SK-N-SH (cell line): ENCODE results near the gene ACIN1. TPM values are rescaled to one million over a fixed set of nuclear protein-coding genes. Genes with fewer than 3 reads are reported as not detected.

Experiments
- CTCF ChIA-PET: fragments of 300-600, 350-600 bp; formaldehyde crosslinking; extraction: SDS; loops from one replicate; lab custom pipeline; 2021; lab: Yijun Ruan, JAX
- POLR2A ChIA-PET: fragments of 350-600 bp; sonication (Branson Sonifier 250); formaldehyde crosslinking; extraction: SDS; loops from one replicate; lab custom pipeline; 2020; ENCODE audit warnings: antibody characterized with exemption, inconsistent platforms; lab: Yijun Ruan, JAX
- DNase-seq: peaks from one replicate; pipeline ENCODE4 v3.0.0; 2012
- H2AFZ ChIP-seq: fragments of 200-600 bp; sonication (generic); 2 replicates; pipeline ENCODE4 v1.8.1; 2016; ENCODE audit warnings: antibody characterized with exemption, mild to moderate bottlenecking, low read depth
- H3F3A ChIP-seq: fragments of 200-600 bp; sonication (generic); replicated peaks from 2 replicates; pipeline ENCODE3; 2016; ENCODE audit warnings: antibody characterized with exemption, mild to moderate bottlenecking; ENCODE audit not compliant: insufficient read depth
- H3K27ac ChIP-seq, 2 experiments: fragments of 200-500 bp in 1 of 2; fragments of 200-600 bp in 1 of 2; sonication (Bioruptor generic) in 1 of 2; sonication (generic), shearing (Covaris generic) in 1 of 2; 2 replicates each; pipeline versions ENCODE4 v1.5.1 to v1.6.1; 2014 to 2016; ENCODE audit warnings: low read depth in 2 of 2, inconsistent platforms in 1 of 2, low read length in 1 of 2, mild to moderate bottlenecking in 1 of 2, mixed read lengths in 1 of 2
- H3K27me3 ChIP-seq: fragments of 200-600 bp; sonication (generic), shearing (Covaris generic); 2 replicates; pipeline ENCODE4 v1.6.1; 2016; ENCODE audit warnings: mixed run types; ENCODE audit not compliant: insufficient read depth
- H3K36me3 ChIP-seq, 2 experiments: fragments of 200-500 bp in 1 of 2; fragments of 200-600 bp in 1 of 2; sonication (Bioruptor generic) in 1 of 2; sonication (generic) in 1 of 2; replicated peaks in 1 of 2; 2 replicates each; pipeline versions ENCODE3 to v1.5.1; 2014 to 2016; ENCODE audit warnings: low read length in 1 of 2, mild to moderate bottlenecking in 1 of 2; ENCODE audit not compliant: insufficient read depth in 2 of 2, control insufficient read depth in 1 of 2
- H3K4me1 ChIP-seq, 2 experiments: fragments of 200-500 bp in 1 of 2; fragments of 200-600 bp in 1 of 2; sonication (Bioruptor generic) in 1 of 2; sonication (generic), shearing (Covaris generic) in 1 of 2; 2 replicates each; pipeline versions ENCODE4 v1.5.1 to v1.6.1; 2014 to 2016; ENCODE audit warnings: low read depth in 1 of 2, low read length in 1 of 2, mixed run types in 1 of 2; ENCODE audit not compliant: insufficient read depth in 2 of 2, control insufficient read depth in 1 of 2
- H3K4me2 ChIP-seq: fragments of 200-600 bp; sonication (generic), shearing (Covaris generic); 2 replicates; pipeline ENCODE4 v1.6.1; 2017; ENCODE audit warnings: mixed run types
- H3K4me3 ChIP-seq, 2 experiments: fragments of 200-500 bp in 1 of 2; fragments of 200-600 bp in 1 of 2; sonication (Bioruptor generic) in 1 of 2; sonication (generic), shearing (Covaris generic) in 1 of 2; 2 replicates each; pipeline versions ENCODE4 v1.5.1 to v1.8.1; 2014 to 2016; ENCODE audit warnings: low read depth in 2 of 2, inconsistent platforms in 1 of 2, low read length in 1 of 2, mild to moderate bottlenecking in 1 of 2, mixed read lengths in 1 of 2, moderate library complexity in 1 of 2
- H3K79me2 ChIP-seq: fragments of 200-600 bp; sonication (generic); 2 replicates; pipeline ENCODE4 v1.8.1; 2017; ENCODE audit warnings: mild to moderate bottlenecking; ENCODE audit not compliant: insufficient read depth
- H3K9ac ChIP-seq: fragments of 200-600 bp; sonication (generic); 2 replicates; pipeline ENCODE4 v1.6.1; 2017; ENCODE audit warnings: mixed run types
- H3K9me2 ChIP-seq: fragments of 200-600 bp; sonication (generic); 2 replicates; pipeline ENCODE4 v1.6.1; 2017; ENCODE audit warnings: mixed run types
- H3K9me3 ChIP-seq: fragments of 200-600 bp; sonication (generic); 2 replicates; pipeline ENCODE4 v1.6.1; 2017; ENCODE audit warnings: mixed run types, mild to moderate bottlenecking, moderate library complexity
- H4K20me1 ChIP-seq: fragments of 200-600 bp; sonication (generic); 2 replicates; pipeline ENCODE4 v1.6.1; 2017; ENCODE audit warnings: mild to moderate bottlenecking, mixed run types; ENCODE audit not compliant: insufficient read depth
- CHD2 ChIP-seq: fragments of 150-350 bp; IDR thresholded peaks from 2 replicates; pipeline ENCODE4 v1.6.1; 2018; ENCODE audit warnings: low read length; ENCODE audit not compliant: partially characterized antibody
- ELF1 ChIP-seq: IDR thresholded peaks from 2 replicates; pipeline ENCODE4 v1.4.0; 2012
- EP300 ChIP-seq, 2 experiments: IDR thresholded peaks; 2 replicates each; pipeline versions ENCODE4 v1.4.0 to v1.6.1; 2012; ENCODE audit warnings: borderline replicate concordance in 1 of 2, low read depth in 1 of 2, low read length in 1 of 2
- EZH2phosphoT487 ChIP-seq: fragments of 200-600 bp; sonication (generic); IDR thresholded peaks from 2 replicates; pipeline ENCODE4 v1.6.1; 2017; ENCODE audit warnings: low read depth, mixed run types, mild to moderate bottlenecking, antibody characterized with exemption, moderate library complexity, borderline replicate concordance
- FOXJ3 ChIP-seq: sonication (generic); formaldehyde crosslinking; IDR thresholded peaks from 2 replicates; pipeline ENCODE4 v1.5.1; 2020; ENCODE audit warnings: mild to moderate bottlenecking, missing genetic modification reagents
- FOXM1 ChIP-seq: IDR thresholded peaks from 2 replicates; pipeline ENCODE4 v1.4.0; 2012; ENCODE audit warnings: low read depth, mild to moderate bottlenecking
- GATA2 ChIP-seq: sonication (generic); formaldehyde crosslinking; IDR thresholded peaks from 2 replicates; pipeline ENCODE4 v1.5.0; 2020; ENCODE audit warnings: mild to moderate bottlenecking, missing genetic modification reagents
- MAX ChIP-seq: IDR thresholded peaks from 2 replicates; pipeline ENCODE4 v1.4.0; 2012; ENCODE audit warnings: low read depth
- MEF2A ChIP-seq: IDR thresholded peaks from 2 replicates; pipeline ENCODE4 v1.4.0; 2012; ENCODE audit warnings: low read depth, borderline replicate concordance
- MXI1 ChIP-seq: IDR thresholded peaks from 2 replicates; pipeline ENCODE4 v1.6.1; 2012; ENCODE audit warnings: mild to moderate bottlenecking, low read depth, low read length, improper control_type of control experiment
- NFIC ChIP-seq: IDR thresholded peaks from 2 replicates; pipeline ENCODE4 v1.4.0; 2012; ENCODE audit warnings: borderline replicate concordance
- PBX3 ChIP-seq: IDR thresholded peaks from 2 replicates; pipeline ENCODE4; 2012
- RAD21 ChIP-seq: IDR thresholded peaks from 2 replicates; pipeline ENCODE4 v1.6.1; 2012; ENCODE audit warnings: mild to moderate bottlenecking, low read length
- RFX5 ChIP-seq: IDR thresholded peaks from 2 replicates; pipeline ENCODE4 v1.6.1; 2012; ENCODE audit warnings: mild to moderate bottlenecking, improper control_type of control experiment, low read length
- SMC3 ChIP-seq: IDR thresholded peaks from 2 replicates; pipeline ENCODE4 v1.6.1; 2012; ENCODE audit warnings: low read depth, low read length, improper control_type of control experiment
- TAF1 ChIP-seq: IDR thresholded peaks from 2 replicates; pipeline ENCODE4 v1.6.1; 2012; ENCODE audit warnings: low read depth, mild to moderate bottlenecking, low read length, moderate library complexity, borderline replicate concordance
- TCF12 ChIP-seq: IDR thresholded peaks from 2 replicates; pipeline ENCODE4 v1.4.0; 2012
- TEAD4 ChIP-seq: IDR thresholded peaks from 2 replicates; pipeline ENCODE4 v1.4.0; 2012; ENCODE audit warnings: mild to moderate bottlenecking, borderline replicate concordance; ENCODE audit not compliant: insufficient read depth
- YY1 ChIP-seq: IDR thresholded peaks from 2 replicates; pipeline ENCODE4 v1.4.0; 2012; ENCODE audit warnings: low read depth, mild to moderate bottlenecking
- WGBS: methylation state at CpG from one replicate; pipeline ENCODE4 v1.1.6; 2017; ENCODE audit warnings: low lambda C conversion rate; 5-methylcytosine and 5-hydroxymethylcytosine counted together
- polyA plus RNA-seq, 3 experiments: library from polyadenylated mRNA; depleted of rRNA; stranded (reverse); fragments of >200 nt; gene quantifications; 2 replicates each; pipeline ENCODE4 v1.2.3, GENCODE V29; 2012
- TF ChIP-seq, protein P1 (sequence below): IDR thresholded peaks from 2 replicates; pipeline ENCODE4 v1.4.0; 2012; ENCODE audit warnings: low read depth, borderline replicate concordance
- TF ChIP-seq, protein P2 (sequence below): fragments of 200-600 bp; sonication (generic); IDR thresholded peaks from 2 replicates; pipeline ENCODE4 v1.6.1; 2017; ENCODE audit warnings: antibody characterized with exemption, mild to moderate bottlenecking, moderate library complexity

ACIN1 gene
- polyA plus RNA-seq, 1 of the 3 experiments (the other 2 are of a cell fraction), result 159 TPM

GRCh38 chr14:23035303-23036144 is 59.4 kb downstream of the ACIN1 start:
- Histone ChIP-seq H3K79me2 (peaks cover 40% of the 10 kb centered on the region), H3K9me3 (no peaks in the 10 kb centered on the region), H3K27ac (peak overlapping the region; percentile 94 to 96), H3K4me1 (peaks cover 9 to 16% of the 10 kb centered on the region in 2 experiments; a peak in 3 of 4 replicates), H3K27me3 (no peaks in the 10 kb centered on the region), H2AFZ (peak overlapping the region; percentile 80), H3K4me3 (peak overlapping the region in 1 of 2 experiments; percentile 72; a peak in 2 of 4 replicates), H3K4me2 (peak overlapping the region; percentile 91; the same call in 1 of the 2 replicates), H3F3A (peaks cover 4% of the 10 kb centered on the region), H3K9ac (no peak overlapping the region; the same call in 1 of the 2 replicates), H4K20me1 (no peaks in the 10 kb centered on the region), H3K9me2 (no peaks in the 10 kb centered on the region), H3K36me3 (peaks cover 14 to 30% of the 10 kb centered on the region in 2 experiments)
- no peak for TF ChIP-seq TEAD4
- 0 out of 4 replicates have a peak, but pooled peaks of 1 of the 2 experiments have one; percentile 20 for TF ChIP-seq EP300 (IDR thresholded peaks at IDR 0.05; ENCODE audit: borderline replicate concordance in 1 of 2, low read depth in 1 of 2, low read length in 1 of 2)
- 73% methylated on average over 14 of the region's 14 CpGs for WGBS
- DNase-seq, result no peak
- CTCF ChIA-PET, result interaction anchor here (0.6 to 2.1 kb wide), 6 partner anchors 20 to 69 kb away, joined by 3 to 7 read pairs (median 5); no protein-coding TSS in a partner anchor
- POLR2A ChIA-PET, result interaction anchor here (1.0 to 1.2 kb wide), 3 partner anchors 18 to 28 kb away, joined by 3 read pairs; no protein-coding TSS in a partner anchor

DNA sequence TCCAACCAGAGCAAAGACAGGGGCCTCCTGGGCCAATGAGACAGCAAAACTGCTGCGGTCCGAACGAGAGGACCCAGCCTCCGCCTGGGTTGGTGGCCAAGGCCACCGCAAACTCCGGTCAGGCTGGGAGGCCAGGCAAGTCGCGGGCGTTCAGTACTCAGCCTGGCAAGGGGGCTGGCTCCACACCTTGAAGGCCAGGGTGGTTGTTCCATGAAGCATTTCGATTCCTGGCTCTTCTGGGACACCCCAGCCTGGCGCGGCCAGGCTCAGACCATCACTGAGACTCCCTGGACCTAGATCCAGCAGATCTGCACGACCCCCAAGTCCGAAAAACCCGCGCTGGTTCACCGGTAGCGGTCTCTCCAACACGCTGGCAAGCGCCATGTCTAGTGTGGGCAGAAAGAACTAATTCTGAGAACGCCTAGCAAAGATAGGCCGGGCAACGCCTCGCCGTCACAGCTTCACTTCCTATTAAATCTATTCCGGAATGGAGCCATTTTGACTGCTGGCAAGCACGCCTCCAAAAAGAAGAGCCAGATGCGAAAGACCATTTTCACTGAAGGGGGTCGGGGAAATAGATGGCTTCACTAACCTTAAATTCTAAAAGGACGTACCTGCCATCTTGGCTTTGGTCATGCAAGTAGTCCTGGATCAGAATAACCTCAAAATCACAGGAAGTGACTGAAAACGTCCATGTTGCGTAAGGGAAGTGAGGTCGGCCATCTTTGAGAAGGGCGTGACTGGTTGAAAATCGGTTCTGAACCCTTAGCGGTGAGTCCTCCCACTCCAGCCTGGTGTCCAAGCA is 60.2 kb downstream of the ACIN1 start, which contains the start of gene PSMB5:
TSS of gene PSMB5 (minus strand) at position 403 of the 805 bp plus-strand sequence. CDS start at position 384, 19 bp downstream.
- Histone ChIP-seq H3K79me2 (peaks cover 46% of the 10 kb centered on the region), H2AFZ (peak within 1 kb of the TSS; percentile 80), H4K20me1 (no peaks in the 10 kb centered on the region), H3K4me3 (peak within 1 kb of the TSS; percentile 72 to 94), H3K27ac (peak within 1 kb of the TSS; percentile 94 to 96), H3F3A (no peaks in the 10 kb centered on the region), H3K4me2 (peak within 1 kb of the TSS; percentile 91), H3K4me1 (peaks cover 9 to 16% of the 10 kb centered on the region in 2 experiments; a peak in 3 of 4 replicates), H3K27me3 (no peaks in the 10 kb centered on the region), H3K9ac (peak within 1 kb of the TSS; percentile 99), H3K36me3 (peaks cover 14 to 30% of the 10 kb centered on the region in 2 experiments), H3K9me3 (no peaks in the 10 kb centered on the region), H3K9me2 (no peaks in the 10 kb centered on the region)
- peak; percentile 90 for DNase-seq
- 3% methylated on average over 16 of the region's 36 CpGs for WGBS
- ChIA-PET POLR2A (interaction anchor here (1.0 to 1.2 kb wide), 3 partner anchors 17 to 28 kb away, joined by 3 read pairs; no protein-coding TSS in a partner anchor), CTCF (interaction anchor here (0.6 to 2.1 kb wide), 10 partner anchors 13 to 68 kb away, joined by 3 to 8 read pairs (median 5); no protein-coding TSS in a partner anchor)
- TF ChIP-seq ELF1 (peak; percentile 75), TCF12 (no peak), MEF2A (no peak), CHD2 (peak; percentile 39), FOXJ3 (no peak), YY1 (peak; percentile 99), EZH2phosphoT487 (no peak), RAD21 (no peak), MXI1 (0 out of 2 replicates have a peak, but pooled peaks have one; percentile 0), MAX (no peak), SMC3 (0 out of 2 replicates have a peak, but pooled peaks have one; percentile 10), RFX5 (peak; percentile 52), TAF1 (peak; percentile 86), NFIC (no peak), GATA2 (no peak), PBX3 (no peak), FOXM1 (no peak)
- TF ChIP-seq, protein P1, sequence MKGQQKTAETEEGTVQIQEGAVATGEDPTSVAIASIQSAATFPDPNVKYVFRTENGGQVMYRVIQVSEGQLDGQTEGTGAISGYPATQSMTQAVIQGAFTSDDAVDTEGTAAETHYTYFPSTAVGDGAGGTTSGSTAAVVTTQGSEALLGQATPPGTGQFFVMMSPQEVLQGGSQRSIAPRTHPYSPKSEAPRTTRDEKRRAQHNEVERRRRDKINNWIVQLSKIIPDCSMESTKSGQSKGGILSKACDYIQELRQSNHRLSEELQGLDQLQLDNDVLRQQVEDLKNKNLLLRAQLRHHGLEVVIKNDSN, result no peak
- TF ChIP-seq, protein P2, sequence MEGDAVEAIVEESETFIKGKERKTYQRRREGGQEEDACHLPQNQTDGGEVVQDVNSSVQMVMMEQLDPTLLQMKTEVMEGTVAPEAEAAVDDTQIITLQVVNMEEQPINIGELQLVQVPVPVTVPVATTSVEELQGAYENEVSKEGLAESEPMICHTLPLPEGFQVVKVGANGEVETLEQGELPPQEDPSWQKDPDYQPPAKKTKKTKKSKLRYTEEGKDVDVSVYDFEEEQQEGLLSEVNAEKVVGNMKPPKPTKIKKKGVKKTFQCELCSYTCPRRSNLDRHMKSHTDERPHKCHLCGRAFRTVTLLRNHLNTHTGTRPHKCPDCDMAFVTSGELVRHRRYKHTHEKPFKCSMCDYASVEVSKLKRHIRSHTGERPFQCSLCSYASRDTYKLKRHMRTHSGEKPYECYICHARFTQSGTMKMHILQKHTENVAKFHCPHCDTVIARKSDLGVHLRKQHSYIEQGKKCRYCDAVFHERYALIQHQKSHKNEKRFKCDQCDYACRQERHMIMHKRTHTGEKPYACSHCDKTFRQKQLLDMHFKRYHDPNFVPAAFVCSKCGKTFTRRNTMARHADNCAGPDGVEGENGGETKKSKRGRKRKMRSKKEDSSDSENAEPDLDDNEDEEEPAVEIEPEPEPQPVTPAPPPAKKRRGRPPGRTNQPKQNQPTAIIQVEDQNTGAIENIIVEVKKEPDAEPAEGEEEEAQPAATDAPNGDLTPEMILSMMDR, result no peak
